Umbilical cord (tissue), 2 donors: ENCODE measurements around the gene CMIP. TPM values are rescaled to one million over a fixed set of nuclear protein-coding genes. Genes with fewer than 3 reads are reported as not detected.
A peak's percentile ranks its signal among the peaks of the same experiment; 100 is the strongest.

ENCODE experiments used
- DNase-seq: peaks from one replicate; pipeline ENCODE4 v3.0.0-alpha.2; 2015; ENCODE audit warnings: low spot score
- total RNA-seq: library from RNA; depleted of rRNA; stranded (reverse); fragments of >200 nt; gene quantifications from one replicate; pipeline ENCODE4 v1.2.3, GENCODE V29; 2014; ENCODE audit warnings: low replicate concordance; ENCODE audit not compliant: insufficient read depth

Gene CMIP
- total RNA-seq, 1 donor from 2014 or later, result 24.8 TPM

DNA sequence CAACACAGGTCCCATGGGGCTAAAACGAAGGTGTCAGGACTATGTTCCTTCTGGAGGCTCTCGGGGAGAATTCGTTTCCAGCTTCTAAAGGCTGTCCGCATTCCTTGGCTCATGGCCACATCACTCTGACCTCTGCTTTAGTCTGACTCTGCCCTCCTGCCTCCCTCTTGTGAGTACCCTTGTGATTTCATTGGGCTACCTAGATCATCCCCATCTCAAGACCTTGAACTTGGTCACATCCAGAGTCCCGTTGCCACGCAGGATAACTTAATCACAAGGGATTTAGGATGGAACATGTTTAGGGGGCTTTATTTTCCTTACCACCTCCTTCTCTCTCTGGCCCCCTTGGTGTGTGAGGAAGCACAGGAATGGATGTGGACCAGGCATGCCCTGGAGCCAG, 173.6 kb downstream of the CMIP start:
- no peak for DNase-seq

DNA sequence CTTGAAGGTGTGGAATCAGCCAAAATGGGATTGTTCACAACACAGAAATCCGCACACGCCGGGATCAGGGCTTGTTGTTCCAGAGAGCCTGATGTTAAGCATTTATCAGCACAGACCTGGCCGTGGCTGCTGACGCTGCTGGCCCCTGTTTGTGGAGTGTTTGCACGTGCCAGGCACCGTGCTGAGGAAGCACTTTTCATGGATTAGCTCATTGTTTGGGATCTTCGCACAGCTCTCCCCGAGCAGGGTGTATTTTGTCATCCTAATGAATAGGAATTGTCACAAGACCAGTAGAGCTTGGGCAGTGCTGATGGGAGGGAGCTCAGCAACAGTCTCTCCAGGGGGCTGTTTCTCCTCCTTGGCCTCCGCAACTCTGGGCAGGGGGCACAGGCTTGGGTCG, 174.1 kb downstream of the CMIP start:
- DNase-seq, result no peak

DNA sequence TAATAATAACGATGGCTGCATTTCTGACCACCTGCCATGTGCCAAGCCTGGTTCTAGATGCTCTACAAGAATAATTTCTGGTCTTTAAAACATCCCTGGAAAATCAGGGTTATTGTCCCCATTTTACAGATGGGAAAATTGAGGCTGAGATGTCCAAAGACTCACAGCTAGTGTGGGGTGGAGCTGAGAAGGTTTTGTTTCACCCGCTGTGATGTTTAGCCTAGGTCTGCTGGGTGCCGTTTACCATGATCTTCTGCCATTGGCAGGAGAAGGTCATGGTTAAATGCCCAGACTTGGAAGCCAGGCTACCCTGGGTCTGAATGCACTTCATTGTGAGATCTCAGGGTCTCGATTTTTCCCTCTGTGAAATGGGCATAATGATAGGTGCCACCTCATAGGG, 175.4 kb downstream of the CMIP start:
- no peak for DNase-seq

DNA sequence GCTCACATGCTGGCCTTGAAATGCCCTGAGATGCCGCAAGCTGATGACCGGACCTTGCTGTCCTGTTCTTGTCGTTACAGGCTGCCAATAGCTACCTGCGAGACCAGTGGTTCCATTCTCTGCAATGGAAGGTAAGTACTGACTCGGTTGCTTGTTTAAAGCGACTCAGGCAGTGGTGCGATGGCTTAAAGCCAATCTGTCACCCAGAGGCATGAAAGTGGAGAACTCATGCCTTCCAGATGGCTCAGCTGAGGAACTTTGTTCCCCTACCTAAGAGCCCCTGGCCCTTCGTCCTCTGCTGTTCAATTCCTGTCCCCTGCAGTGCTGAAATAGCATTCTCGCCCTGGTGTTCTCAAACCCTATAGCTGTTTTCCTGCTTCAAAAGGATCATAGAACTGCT, 176.2 kb downstream of the CMIP start:
- DNase-seq, result no peak

DNA sequence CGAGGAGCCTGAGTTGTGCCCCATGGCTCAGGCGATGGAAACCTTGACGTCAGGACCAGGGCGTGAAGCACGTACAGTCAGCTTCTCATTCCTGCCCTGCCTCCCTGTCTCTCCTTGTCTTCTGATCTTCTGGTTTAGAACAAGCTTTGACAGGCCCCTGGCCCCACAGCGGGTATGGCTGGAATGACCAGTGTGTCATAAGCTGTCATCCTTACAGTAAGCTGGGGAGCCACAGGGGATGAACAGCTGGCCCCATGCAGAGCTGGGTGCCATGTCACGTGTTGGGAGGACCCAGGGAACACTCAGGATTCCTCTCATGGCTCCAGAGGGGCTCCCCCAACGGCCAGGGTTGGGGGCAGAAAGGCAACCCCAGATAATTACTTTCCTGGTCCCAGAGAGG, 176.9 kb downstream of the CMIP start:
- DNase-seq, result peak; percentile 85

DNA sequence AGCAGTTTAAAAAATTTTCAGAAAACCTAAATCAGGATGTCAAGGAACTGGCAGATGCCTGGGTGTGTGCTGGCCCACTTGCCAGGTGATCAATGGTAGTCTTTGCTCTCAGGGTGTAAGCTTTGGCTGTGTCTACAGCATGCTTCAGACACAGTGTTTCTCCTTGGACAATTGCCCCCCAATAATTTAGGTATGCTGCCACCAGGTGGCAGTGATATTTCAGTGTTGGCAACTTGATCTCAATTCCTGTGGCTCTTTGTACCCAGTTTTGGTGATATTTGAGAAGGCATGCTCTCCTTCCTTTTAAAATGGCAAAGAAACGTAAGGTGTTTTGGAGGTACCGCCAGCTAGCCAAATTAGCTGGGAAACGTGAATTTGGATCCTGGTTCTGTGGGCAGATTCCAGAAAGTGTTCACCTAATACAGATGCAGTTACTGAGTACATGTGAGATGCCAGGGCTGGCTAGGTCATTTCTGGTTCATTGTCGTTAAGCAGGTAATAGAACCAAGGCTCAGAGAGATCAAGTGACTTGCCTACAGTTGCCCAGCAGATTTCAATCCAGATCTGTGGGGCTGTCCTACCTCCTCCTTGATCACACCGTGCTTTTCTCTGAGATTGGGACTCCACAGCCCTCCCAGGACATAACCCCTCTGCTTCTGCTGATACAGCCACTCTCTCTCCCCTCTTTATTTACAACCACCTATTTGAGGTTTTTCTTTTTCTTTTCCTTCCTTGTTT, 178.9 kb downstream of the CMIP start:
- DNase-seq, result peak; percentile 52

DNA sequence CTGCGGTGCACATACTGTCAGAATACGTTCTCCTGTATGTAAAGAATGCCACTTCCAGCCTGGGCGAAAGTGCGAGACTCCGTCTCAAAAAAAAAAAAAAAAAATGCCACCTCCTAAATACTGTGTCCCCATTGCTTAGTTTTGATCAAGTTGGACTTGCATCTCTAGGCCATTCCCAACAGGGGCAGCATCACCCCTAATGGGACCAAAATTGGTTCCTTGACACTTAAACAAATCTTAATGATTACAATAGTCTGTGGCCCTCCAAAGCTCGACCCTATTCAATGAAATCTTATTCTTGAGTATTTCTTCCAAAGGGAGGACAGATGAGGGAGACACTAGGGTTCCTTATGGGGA, 179.8 kb downstream of the CMIP start:
- DNase-seq, result no peak

DNA sequence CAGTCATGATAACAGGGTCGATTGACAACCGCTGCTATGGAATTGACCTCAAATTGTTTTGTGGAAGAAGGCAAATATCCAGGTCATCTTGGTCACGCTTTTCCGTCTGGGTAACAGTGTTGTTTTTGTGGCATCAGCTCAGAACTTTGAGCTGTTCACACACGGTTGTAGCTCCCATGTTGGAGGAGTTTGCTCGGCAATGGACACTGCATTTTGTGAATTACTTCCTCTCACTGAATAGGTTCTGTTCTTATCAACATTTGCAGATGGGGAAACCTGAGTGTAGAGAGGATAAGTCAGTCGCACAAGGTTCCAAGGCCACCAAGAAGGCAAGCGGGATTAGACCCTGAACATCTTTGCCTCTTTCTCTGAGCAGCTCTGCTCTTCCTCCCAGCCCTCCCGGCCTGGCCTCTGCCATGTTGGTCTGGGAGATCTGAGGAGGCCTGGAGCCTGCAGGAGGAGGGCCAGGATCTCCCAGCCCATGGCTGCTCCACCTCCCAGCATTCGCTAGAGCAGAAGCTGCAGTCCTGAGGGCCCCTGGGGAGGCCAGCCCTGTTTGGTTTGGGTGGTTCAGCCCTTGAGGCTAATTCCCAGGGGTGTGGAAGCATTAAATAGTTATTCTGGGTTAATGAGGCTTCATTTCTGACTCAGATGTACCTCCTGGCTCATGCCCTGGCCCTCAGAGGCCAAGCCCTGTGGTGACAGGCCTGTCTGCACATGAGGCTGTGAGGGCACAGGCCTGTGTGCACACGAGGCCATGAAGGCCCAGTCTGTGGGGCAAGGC, 180.3 kb downstream of the CMIP start:
- peak; percentile 44 for DNase-seq

DNA sequence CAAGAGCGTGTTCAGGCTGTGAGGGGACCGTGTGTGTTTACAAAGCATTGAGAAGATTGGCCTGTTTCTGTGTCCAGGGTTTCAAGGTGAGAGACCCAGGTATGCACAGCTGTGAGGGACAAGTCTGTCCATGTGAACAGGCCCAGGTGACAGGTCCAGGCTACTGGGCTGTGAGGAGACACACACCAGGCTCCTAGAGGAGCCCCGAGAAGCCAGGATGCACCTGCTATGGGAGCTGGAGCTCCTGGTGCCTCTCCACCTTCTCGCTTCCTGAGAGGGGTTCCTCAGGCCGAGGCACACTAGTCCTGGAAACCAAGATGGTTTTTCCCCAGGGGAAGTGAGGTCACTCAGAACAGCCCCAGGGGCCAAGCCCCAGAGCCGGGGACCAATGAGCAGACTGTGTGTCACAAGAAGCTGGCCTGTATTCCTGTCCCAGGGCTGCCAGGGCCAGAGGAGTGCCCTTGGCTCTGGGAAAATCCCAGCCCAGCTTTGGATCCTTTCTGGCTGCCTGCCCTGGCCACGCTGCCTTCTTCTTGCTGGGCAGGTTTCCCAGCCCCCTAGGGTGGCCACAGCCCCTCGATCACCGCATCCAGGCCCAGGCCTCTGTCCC, 181.0 kb downstream of the CMIP start:
- DNase-seq, result no peak

DNA sequence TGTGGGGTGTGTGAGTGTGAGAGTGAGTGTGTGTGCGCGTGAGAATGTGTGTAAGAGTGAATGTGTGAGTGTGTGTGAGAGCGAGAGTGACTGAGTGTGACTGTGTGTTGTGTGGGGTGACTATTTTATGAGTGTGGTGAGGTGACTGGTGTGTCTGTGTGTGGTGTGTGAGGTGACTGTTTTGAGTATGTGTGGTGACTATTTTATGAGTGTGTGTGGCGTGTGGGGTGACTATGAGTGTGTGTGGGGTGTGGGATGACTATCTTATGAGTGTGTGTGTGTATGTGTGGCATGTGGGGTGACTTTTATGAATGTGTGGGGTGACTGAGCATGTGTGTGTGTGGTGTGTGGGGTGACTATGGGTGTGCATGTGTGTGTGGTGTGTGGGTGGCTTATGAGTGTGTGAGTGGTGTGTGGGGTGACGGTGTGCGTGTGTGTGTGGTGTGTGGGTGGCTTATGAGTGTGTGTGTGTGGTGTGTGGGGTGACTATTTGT, 181.6 kb downstream of the CMIP start:
- DNase-seq, result no peak

DNA sequence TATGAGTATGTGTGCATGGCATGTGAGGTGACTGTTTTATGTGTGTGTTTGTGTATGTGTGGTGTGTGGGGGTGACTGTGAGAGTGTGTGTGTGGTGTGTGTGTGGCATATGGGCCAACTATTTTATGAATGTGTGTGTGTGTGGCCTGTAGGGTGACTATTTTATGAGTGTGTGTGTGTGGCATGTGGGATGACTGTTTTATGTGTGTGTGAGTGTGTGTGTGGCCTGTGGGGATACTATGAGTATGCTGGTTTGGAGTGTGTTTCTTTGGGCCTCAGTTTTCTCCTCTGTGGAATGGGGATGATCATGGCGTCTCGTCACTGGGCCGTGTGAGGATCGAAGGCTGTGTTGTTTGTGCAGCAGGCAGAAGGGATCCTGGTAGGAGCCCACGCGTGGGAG, 182.4 kb downstream of the CMIP start:
- no peak for DNase-seq

DNA sequence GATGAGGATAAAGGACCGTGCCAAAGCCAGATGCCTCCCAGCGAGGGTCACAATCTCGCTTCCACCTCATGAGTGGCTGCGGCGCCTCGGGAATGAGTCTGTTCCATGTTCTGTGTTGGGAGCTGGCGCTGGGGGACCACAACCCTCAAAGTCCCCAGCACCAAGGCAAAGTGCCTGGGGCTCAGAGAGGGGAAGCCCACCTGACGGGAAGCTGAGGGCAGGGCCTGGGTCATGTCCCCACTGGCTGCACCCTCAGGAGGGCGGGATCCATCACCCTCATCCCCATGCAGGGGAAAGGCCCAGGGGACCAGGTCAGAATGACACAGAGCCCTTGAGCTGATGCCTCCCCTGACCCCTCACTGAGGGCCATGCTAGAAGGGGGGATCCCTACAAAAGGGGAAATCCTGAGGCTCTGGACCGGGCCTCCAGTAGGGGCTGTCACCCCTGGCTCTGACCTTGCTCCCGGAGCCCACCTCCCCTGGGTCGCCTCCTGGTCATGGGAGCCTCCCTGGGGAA, 183.2 kb downstream of the CMIP start:
- no peak for DNase-seq

DNA sequence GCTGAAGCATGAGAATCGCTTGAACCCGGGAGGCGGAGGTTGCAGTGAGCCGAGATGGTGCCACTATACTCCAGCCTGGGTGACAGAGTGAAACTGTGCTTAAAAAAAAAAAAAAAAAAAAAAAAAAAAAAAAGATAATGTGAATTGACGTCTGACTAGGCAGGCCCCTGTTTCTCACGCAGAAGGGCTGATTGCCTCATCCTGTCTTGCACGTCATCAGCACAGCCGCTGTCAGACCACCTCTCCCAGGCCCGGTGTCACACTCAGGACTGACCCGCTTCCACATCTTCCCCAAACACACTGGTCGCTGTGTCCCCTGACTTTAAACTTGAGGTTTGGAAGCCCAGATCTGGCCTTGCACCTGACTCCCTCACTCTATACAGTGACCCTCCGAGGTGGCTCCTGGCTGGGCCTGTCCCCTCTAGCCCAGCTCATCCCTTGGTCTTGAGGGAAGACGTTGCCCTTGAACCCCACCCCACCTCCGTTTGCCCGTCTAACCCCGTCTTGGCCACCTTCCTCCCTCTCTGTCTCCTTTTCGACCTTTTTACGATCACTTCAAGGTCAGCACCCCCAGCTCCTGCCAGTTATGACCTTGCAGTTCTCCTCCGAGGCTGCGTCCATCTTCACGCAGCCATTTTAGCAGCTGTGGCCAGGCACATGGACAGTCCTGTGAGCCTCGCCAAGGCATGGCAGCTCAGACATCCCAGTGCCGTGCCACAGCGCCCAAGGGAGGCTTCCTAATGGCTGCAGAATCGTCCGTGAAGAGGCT, 184.6 kb downstream of the CMIP start:
- DNase-seq, result no peak

DNA sequence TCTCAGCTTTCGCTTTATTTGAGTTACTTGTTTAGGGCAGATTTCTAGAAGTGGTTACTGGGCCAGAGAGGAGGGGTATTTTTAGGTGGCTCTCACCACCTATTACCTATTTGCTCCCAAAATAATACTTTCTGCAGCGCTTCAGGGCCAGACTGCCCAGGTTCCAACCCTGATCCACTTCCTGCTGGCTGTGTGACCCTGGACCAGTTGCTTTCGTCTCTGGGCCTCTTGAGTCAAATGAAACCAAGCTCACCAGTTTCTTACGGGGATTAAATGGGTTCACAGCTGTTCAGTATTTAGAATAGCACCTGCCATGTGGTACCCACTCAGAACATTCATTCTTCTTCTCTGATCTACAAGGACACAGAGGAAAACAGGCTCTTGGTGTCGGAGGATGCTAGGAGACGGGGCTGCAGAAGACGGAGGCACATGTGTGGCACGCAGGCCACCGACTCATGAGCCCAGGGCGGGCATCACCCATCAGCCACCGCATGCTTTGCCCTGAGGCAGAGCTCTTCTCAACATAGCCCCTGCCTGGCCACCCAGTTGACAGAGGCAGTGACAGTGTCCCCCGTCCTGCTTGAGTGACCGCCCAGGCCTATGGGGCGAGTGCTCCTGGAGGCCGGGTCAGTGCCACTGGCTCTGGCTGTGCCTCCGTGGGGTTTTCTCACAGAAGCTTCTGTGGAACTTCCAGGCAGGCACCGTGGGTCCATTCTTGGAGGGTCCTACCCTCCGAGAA, 185.5 kb downstream of the CMIP start:
- no peak for DNase-seq

DNA sequence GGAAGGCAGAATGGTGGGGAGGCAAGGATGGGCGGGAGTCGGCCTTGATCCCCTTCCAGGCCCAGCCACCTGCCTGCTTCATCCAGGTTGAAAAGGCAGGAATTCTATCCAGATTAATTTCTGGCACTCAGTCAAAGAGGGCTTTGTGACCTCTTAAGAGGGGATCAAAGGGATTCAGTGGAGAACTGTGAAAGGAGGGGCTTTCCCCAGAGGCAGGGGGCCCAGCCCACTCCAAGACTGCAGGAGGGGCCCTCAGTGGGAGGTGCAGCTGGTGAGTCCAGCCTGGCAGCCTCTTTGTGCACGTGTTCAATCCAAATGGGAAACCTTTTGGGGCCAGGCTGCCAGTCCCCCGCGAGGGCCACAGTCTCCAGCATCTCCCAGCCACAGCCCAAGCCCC, 186.0 kb downstream of the CMIP start:
- DNase-seq, result no peak

DNA sequence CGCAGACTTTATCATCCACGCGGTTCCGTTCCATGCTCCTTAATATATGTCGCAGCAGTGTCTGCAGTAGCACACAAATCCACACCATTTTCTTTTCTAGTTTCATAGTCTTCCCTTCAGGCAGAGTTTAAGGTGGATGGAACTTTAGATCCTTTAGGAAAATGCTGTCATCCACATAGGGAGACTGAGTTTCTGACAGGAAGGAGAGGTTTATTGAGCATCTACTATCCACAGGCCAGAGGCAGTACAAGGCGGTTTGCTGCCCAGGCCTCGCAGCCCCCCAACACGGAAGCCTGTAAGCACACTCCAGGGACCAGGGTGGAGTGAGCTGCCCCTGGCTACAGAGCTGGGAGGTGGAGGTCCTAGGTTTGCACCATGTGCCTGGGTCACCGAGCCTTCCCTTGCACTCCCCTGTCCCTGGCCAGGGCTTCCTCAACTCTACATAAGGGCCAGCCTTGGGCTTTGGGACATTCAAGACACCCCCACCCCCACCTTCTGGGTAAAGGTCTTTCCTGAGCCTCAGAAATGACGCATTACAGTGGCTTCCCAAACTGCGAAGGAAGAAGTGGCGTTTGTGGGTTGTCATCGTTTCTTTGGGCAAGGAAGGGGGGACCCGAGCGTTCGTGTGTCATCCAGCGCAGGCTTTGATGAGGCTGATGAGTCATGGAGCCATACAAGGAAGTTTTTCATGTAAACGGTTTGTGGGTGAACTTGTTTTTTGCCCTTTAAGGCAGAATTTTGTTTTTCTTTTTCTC, 188.0 kb downstream of the CMIP start:
- DNase-seq, result peak; percentile 64

DNA sequence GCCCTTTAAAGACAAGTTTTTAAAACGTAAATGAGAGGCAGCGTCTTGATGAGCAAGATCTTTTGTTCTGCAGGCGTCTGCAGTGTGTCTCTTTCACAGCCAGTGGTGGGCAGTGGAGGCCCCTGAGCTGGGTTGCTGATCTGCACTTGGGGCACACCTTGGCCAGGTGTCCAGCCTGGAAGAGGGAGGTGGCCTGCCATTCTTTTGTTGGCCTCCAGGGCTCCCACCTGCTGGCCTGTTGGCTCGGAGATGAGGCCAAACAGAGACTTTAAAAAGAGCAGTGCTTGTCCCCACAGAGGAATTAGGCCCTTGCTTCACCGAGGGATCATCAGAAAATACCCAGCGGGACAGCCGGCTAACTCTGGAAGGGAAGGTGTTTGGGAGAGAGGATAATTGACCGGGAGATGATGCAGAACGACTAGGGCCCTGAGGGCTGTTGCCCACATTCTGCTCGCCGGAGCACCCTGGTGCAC, 188.6 kb downstream of the CMIP start:
- DNase-seq, result no peak

DNA sequence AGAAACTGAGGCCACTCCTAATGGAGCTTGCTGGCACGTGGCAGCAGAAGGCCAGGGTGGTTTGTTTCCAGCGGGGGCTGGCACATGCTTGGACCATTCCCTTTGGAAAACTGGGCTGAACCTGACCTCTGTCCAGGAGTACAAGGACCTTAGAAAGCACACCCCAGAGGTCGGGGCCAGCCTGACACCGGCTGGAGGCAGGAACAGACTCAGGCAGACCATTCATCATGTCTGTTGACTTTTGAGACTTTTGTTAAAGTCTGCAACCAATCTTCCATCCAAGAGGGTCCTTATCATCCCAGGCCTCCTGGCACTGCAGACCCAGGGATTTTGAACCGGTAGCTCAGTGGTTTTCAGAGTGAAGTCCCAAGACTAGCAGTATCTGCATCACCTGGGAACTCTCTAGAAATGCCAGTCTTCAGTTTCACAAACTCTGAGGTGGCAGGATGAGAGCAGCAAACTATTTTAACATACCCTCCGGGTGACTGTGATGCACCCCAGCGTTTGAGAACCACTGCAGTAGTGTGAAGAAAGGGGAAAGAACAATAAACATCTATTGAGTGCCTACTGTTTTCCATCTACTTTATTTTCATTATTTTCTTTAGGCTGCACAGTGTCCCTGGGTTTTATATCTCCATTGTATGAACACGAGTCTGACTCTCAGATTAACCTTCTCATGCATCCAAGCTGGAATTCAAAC, 189.2 kb downstream of the CMIP start:
- DNase-seq, result no peak

DNA sequence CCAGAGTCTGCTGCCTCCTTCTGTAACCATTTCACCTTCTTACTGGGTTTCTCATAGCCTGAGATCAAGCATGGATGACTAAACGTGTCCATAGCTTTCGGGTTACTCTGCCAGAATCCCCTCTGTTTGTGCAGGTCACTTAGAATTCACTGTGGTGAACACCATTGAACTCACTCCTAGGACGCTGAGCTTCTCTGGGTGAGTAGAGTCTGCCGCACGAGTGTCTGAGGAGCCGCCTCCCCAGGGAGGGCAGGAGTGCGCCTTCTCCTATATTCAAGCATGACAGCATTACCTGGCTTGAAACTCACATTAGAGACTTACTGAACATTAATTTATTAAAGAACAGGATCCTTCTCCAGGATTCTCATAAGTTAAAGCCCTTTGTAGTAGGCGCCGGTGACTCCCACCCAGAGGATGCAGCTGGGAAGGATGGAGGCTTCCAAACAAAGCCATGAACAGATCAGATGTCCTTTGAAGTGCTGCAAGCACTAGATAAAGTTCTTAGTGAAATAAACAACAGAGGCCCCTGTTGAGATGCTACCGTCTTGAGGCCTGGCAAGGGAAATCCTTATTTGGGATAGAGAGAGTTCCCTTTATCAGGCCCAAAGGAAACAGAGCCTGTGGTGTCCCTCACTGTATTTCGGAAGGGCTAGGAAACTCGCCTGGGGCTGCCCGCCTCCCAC, 189.9 kb downstream of the CMIP start:
- peak; percentile 64 for DNase-seq
